RWPE2 (cell line): ENCODE data around the gene ATP2A3.

Source experiments
- ATAC-seq: fragments of 200-7000 bp; cut with Tn5 transposase; 3 replicates; pipeline ENCODE4 v1.9.1; 2021; ENCODE audit warnings: low read depth
- DNase-seq: peaks from one replicate; pipeline ENCODE4 v3.0.0-alpha.2; 2020; ENCODE audit warnings: low spot score
- H3K27ac ChIP-seq: fragments of 450-650 bp; 2 replicates; pipeline ENCODE4 v1.5.1; 2017; ENCODE audit warnings: mild to moderate bottlenecking; ENCODE audit not compliant: poor library complexity, severe bottlenecking
- H3K27me3 ChIP-seq: fragments of 250-450 bp; sonication (Bioruptor Pico); 2 replicates; pipeline ENCODE4 v1.5.1; 2021; ENCODE audit warnings: mild to moderate bottlenecking, moderate library complexity; ENCODE audit not compliant: insufficient read depth, poor library complexity, severe bottlenecking
- H3K36me3 ChIP-seq: fragments of 250-450 bp; sonication (Bioruptor Pico); 2 replicates; pipeline ENCODE4 v1.5.1; 2020; ENCODE audit warnings: low read depth, mild to moderate bottlenecking, moderate library complexity
- H3K4me1 ChIP-seq: fragments of 250-450 bp; sonication (Bioruptor Pico); 2 replicates; pipeline ENCODE4 v1.5.1; 2021; ENCODE audit warnings: mild to moderate bottlenecking, moderate library complexity; ENCODE audit not compliant: insufficient read depth, poor library complexity, severe bottlenecking
- H3K4me3 ChIP-seq: fragments of 250-450 bp; sonication (Bioruptor Pico); 2 replicates; pipeline ENCODE4 v1.5.1; 2021; ENCODE audit warnings: mild to moderate bottlenecking, moderate library complexity; ENCODE audit not compliant: severe bottlenecking
- H3K9me3 ChIP-seq: fragments of 250-450 bp; sonication (Bioruptor Pico); 2 replicates; pipeline ENCODE4 v1.5.1; 2021; ENCODE audit warnings: mild to moderate bottlenecking, moderate library complexity; ENCODE audit not compliant: severe bottlenecking
- TF ChIP-seq, protein P1 (sequence below): fragments of 450-650 bp; IDR thresholded peaks from one replicate; pipeline ENCODE4 v1.5.1; 2017; ENCODE audit warnings: mild to moderate bottlenecking, moderate library complexity; ENCODE audit not compliant: poor library complexity, severe bottlenecking

Gene ATP2A3

DNA sequence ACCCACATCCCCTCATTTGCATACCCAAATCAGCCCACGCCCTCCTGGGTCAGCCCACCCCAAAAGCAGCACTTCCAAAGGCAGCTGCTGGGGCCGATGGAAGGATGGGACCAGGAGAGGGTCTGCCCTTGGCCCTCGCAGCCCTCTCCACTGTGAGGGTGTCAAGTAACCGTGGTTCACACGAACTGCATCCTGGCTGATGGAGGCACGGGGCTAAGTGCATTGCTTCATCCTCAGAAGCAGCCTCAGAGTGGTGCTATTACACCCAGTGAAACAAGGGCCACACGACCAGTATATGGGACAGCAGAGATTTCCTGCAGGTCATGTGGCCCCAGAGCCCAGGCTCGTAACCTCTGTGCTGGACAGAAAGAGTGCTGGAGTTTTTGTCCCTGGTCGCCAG lies 13.2 kb upstream of the ATP2A3 start:
- TF ChIP-seq, protein P1, sequence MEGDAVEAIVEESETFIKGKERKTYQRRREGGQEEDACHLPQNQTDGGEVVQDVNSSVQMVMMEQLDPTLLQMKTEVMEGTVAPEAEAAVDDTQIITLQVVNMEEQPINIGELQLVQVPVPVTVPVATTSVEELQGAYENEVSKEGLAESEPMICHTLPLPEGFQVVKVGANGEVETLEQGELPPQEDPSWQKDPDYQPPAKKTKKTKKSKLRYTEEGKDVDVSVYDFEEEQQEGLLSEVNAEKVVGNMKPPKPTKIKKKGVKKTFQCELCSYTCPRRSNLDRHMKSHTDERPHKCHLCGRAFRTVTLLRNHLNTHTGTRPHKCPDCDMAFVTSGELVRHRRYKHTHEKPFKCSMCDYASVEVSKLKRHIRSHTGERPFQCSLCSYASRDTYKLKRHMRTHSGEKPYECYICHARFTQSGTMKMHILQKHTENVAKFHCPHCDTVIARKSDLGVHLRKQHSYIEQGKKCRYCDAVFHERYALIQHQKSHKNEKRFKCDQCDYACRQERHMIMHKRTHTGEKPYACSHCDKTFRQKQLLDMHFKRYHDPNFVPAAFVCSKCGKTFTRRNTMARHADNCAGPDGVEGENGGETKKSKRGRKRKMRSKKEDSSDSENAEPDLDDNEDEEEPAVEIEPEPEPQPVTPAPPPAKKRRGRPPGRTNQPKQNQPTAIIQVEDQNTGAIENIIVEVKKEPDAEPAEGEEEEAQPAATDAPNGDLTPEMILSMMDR, result no peak
- no peak overlapping the region for H3K4me3 ChIP-seq
- no peak for DNase-seq
- H3K27me3 ChIP-seq, result no peaks in the 10 kb centered on the region
- no peaks in the 10 kb centered on the region for H3K9me3 ChIP-seq
- H3K4me1 ChIP-seq, result no peaks in the 10 kb centered on the region
- no peaks in the 10 kb centered on the region for H3K36me3 ChIP-seq
- no peak overlapping the region for H3K27ac ChIP-seq
- ATAC-seq, result no peak

- H3K27ac ChIP-seq, result no peak overlapping the region
- no peaks in the 10 kb centered on the region for H3K27me3 ChIP-seq
- H3K4me3 ChIP-seq, result no peak overlapping the region
- ATAC-seq (no peak), DNase-seq (peak; percentile 41)
- TF ChIP-seq, protein P1, result no peak
- no peaks in the 10 kb centered on the region for H3K9me3 ChIP-seq
- no peaks in the 10 kb centered on the region for H3K4me1 ChIP-seq
- H3K36me3 ChIP-seq, result no peaks in the 10 kb centered on the region
These were observed 12.5 kb upstream of the ATP2A3 start for GRCh38 chr17:3976675-3977171.

DNA sequence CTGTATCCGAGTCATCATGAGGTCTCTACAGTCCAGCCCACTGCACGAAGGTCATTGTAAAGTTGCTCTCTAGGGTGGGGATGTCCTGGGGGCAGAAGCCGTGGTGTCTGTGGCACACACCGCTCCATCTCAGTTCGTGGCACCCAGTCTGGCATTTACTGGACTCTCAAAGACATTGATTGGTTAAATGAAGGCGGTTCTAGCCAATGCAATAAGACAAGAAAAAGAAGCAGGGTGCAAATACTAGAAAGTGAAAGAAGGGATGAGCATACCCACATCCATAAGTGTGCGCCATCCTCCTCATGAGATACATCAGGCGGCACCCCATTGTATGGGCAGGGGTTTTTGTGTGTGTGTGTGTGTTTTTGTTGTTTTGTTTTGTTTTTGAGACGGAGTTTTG lies 10.7 kb upstream of the ATP2A3 start:
- TF ChIP-seq, protein P1, result no peak
- no peak overlapping the region for H3K4me3 ChIP-seq
- no peaks in the 10 kb centered on the region for H3K4me1 ChIP-seq
- DNase-seq (no peak), ATAC-seq (no peak)
- H3K9me3 ChIP-seq, result no peaks in the 10 kb centered on the region
- no peak overlapping the region for H3K27ac ChIP-seq
- H3K27me3 ChIP-seq, result no peaks in the 10 kb centered on the region
- H3K36me3 ChIP-seq, result no peaks in the 10 kb centered on the region

DNA sequence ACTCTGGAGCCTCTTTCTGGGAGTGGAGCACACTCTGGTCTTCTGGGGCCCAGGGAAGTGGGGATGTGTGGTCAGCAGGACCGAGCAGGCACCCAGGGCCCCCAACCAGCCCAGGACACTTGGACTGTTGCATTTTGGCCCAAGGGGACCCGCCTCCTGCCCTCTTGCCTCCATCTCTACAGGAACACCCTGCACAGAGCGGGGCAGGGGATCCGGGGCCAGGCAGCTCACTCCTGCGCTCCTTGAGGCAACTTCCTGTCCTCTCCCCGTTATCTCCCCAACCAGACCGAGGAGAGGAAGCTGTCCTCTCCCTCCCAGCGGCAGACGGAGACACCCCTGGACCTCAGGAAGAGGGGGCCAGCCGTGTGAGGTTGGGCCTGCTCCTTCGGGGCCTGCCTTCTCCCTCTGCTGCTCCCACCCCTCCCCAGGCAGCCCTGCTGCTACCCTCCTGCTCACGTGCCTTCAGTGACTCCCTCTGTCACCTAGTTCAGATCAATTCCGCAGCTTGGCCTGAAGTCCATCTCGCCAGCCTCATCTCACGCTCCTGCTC lies 10.0 kb upstream of the ATP2A3 start:
- DNase-seq (peak; percentile 42), ATAC-seq (no peak)
- Histone ChIP-seq H3K36me3 (no peaks in the 10 kb centered on the region), H3K4me3 (no peak overlapping the region), H3K4me1 (no peaks in the 10 kb centered on the region), H3K27me3 (no peaks in the 10 kb centered on the region), H3K27ac (no peak overlapping the region), H3K9me3 (no peaks in the 10 kb centered on the region)
- TF ChIP-seq, protein P1, result no peak

DNA sequence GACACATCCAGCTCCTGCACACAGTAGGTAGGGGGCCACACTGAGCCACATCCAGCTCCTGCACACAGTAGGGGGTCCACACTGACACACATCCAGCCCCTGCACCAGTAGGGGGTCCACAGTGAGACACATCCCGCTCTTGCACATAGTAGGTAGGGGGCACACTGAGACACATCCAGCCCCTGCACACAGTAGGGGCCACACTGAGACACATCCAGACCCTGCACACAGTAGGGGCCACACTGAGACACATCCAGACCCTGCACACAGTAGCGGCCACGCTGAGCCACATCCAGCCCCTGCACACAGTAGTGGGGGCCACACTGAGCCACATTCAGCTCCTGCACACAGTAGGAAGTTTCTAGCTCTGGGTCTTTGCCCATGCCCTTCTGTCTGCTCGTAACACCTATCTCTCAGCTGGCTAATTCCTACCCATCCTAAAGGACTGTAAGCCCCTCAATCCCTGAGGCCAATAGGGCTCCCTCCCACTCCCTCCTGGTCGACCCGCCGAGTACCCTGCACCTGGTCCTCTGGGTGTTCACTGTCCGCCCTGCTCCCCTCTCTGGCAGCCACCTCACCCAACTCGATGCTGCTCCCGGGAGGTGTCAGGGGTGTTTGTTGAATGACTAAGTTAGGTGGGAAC lies 9.4 kb upstream of the ATP2A3 start:
- ATAC-seq (no peak), DNase-seq (peak; percentile 37)
- no peaks in the 10 kb centered on the region for H3K4me1 ChIP-seq
- no peaks in the 10 kb centered on the region for H3K36me3 ChIP-seq
- H3K27me3 ChIP-seq, result no peaks in the 10 kb centered on the region
- H3K4me3 ChIP-seq, result no peak overlapping the region
- H3K27ac ChIP-seq, result no peak overlapping the region
- no peaks in the 10 kb centered on the region for H3K9me3 ChIP-seq
- TF ChIP-seq, protein P1, result no peak
